ENCODE results near the gene ZNF878. TPM values are rescaled to one million over a fixed set of nuclear protein-coding genes. Genes with fewer than 3 reads are reported as not detected.
A peak's percentile ranks its signal among the peaks of the same experiment; 100 is the strongest.

The ZNF878 gene
- total and polyA plus RNA-seq, 4 donors = 0.22 to 0.33 (median 0.25) TPM

- peaks cover 0 to 9% (median 2%) of the 10 kb centered on the region in 5 donors for H3K4me1 ChIP-seq (ENCODE audit: control insufficient read depth in 5 of 5, insufficient read depth in 5 of 5, low read length in 5 of 5)
- H3K9ac ChIP-seq (ENCODE audit: insufficient read depth in 1 of 2, low read length in 2 of 2) = peak overlapping the region in 1 of 2 donors; percentile 72
- TF ChIP-seq CTCF (IDR thresholded peaks at IDR 0.05; ENCODE audit: control extremely low read depth, extremely low read depth) = no peak
- peaks cover 0 to 5% (median 0%) of the 10 kb centered on the region in 4 donors for H3K36me3 ChIP-seq (ENCODE audit: control insufficient read depth in 4 of 4, insufficient read depth in 4 of 4, low read length in 4 of 4)
- H3K9me3 ChIP-seq (ENCODE audit: control insufficient read depth in 4 of 4, insufficient read depth in 3 of 4, low read length in 3 of 4) = no peaks in the 10 kb centered on the region
- DNase-seq (peak in 1 of 3 donors; percentile 44), ATAC-seq (ENCODE audit: insufficient read depth, low FRiP score) (no peak)
- no peaks in the 10 kb centered on the region for H3K27me3 ChIP-seq (ENCODE audit: control insufficient read depth in 3 of 3, insufficient read depth in 3 of 3, low read length in 2 of 3)
- WGBS, 2 donors = 80 to 81% methylated on average over 2 of the region's 2 CpGs
- no peak overlapping the region for H3K27ac ChIP-seq (ENCODE audit: low read depth in 1 of 2, low read length in 1 of 2)
- no peak overlapping the region for H3K4me3 ChIP-seq
Measured at GRCh38 chr19:12034198-12034597, 18.6 kb downstream of the ZNF878 start.

DNA sequence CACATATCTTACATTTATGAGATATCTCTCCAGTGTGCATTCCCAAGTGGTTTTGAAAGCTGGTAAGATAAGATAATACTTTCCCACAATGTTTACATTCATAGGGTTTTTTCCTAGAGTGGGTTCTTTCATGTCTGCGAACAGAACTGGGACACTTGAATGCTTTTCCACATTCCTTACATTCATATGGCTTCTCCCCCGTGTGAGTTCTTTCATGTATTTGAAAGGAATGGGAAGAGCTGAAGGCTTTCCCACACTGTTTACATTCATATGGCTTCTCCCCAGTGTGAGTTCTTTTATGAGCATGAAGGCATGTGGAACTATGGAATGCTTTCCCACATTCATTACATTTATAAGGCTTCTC is 37.0 kb downstream of the ZNF878 start:
- Histone ChIP-seq H3K4me3 (no peak overlapping the region), H3K9ac (ENCODE audit: insufficient read depth in 1 of 2, low read length in 2 of 2) (no peak overlapping the region), H3K9me3 (ENCODE audit: control insufficient read depth in 4 of 4, insufficient read depth in 3 of 4, low read length in 3 of 4) (peaks cover 14 to 47% (median 39%) of the 10 kb centered on the region in 4 donors), H3K36me3 (ENCODE audit: control insufficient read depth in 4 of 4, insufficient read depth in 4 of 4, low read length in 4 of 4) (peaks cover 31 to 55% (median 39%) of the 10 kb centered on the region in 4 donors), H3K27ac (ENCODE audit: low read depth in 1 of 2, low read length in 1 of 2) (no peak overlapping the region), H3K27me3 (ENCODE audit: control insufficient read depth in 3 of 3, insufficient read depth in 3 of 3, low read length in 2 of 3) (no peaks in the 10 kb centered on the region), H3K4me1 (ENCODE audit: control insufficient read depth in 5 of 5, insufficient read depth in 5 of 5, low read length in 5 of 5) (no peaks in the 10 kb centered on the region)
- peak in 1 of 3 donors; percentile 7 for DNase-seq
- no peak for TF ChIP-seq CTCF (IDR thresholded peaks at IDR 0.05; ENCODE audit: control extremely low read depth, extremely low read depth)
- 73 to 88% methylated on average over 2 of the region's 2 CpGs for WGBS, 2 donors
- no peak for ATAC-seq (ENCODE audit: insufficient read depth, low FRiP score)

GRCh38 chr19:12015015-12015752 is 37.6 kb downstream of the ZNF878 start:
- ATAC-seq (ENCODE audit: insufficient read depth, low FRiP score) (no peak), DNase-seq (no peak)
- Histone ChIP-seq H3K9me3 (ENCODE audit: control insufficient read depth in 4 of 4, insufficient read depth in 3 of 4, low read length in 3 of 4) (peaks cover 14 to 47% (median 38%) of the 10 kb centered on the region in 4 donors), H3K9ac (ENCODE audit: insufficient read depth in 1 of 2, low read length in 2 of 2) (no peak overlapping the region), H3K27ac (ENCODE audit: low read depth in 1 of 2, low read length in 1 of 2) (no peak overlapping the region), H3K4me3 (no peak overlapping the region), H3K36me3 (ENCODE audit: control insufficient read depth in 4 of 4, insufficient read depth in 4 of 4, low read length in 4 of 4) (peaks cover 31 to 55% (median 39%) of the 10 kb centered on the region in 4 donors), H3K4me1 (ENCODE audit: control insufficient read depth in 5 of 5, insufficient read depth in 5 of 5, low read length in 5 of 5) (no peaks in the 10 kb centered on the region), H3K27me3 (ENCODE audit: control insufficient read depth in 3 of 3, insufficient read depth in 3 of 3, low read length in 2 of 3) (no peaks in the 10 kb centered on the region)
- 99% methylated on average over 9 of the region's 9 CpGs for WGBS, 2 donors
- no peak for TF ChIP-seq CTCF (IDR thresholded peaks at IDR 0.05; ENCODE audit: control extremely low read depth, extremely low read depth)
